ENCODE results near the gene SLC26A1. TPM values are rescaled to one million over a fixed set of nuclear protein-coding genes. Genes with fewer than 3 reads are reported as not detected.
"Not testable (repeated sequence)": the region's sequence is repeated elsewhere in the genome, so short reads cannot be mapped to it uniquely, and the experiment has no call there.

SLC26A1 gene
- total RNA-seq, 2 donors from 2014 or later = 1.6 TPM

- no peak overlapping the region for H3K4me3 ChIP-seq
- H3K9me3 ChIP-seq = no peaks in the 10 kb centered on the region
- H3K36me3 ChIP-seq (replicated peaks in 1 of 2; ENCODE audit: insufficient read depth in 1 of 2, low read depth in 2 of 2) = no peaks in the 10 kb centered on the region
- DNase-seq (no peak), ATAC-seq (no peak)
- TF ChIP-seq POLR2A (IDR thresholded peaks at IDR 0.05) (no peak), CTCF (IDR thresholded peaks at IDR 0.05) (no peak)
- 75 to 88% methylated on average over 32 to 49 of the region's 62 CpGs for WGBS, 2 donors
- H3K27me3 ChIP-seq = no peaks in the 10 kb centered on the region
- no peak overlapping the region for H3K27ac ChIP-seq
- peaks cover 14% of the 10 kb centered on the region for H3K4me1 ChIP-seq
- intact Hi-C loops (cut with DNase I) = no loop called here
Measured at GRCh38 chr4:946517-947471, 46.4 kb downstream of the SLC26A1 start.

- ATAC-seq = no peak
- no peak for TF ChIP-seq CTCF (IDR thresholded peaks at IDR 0.05)
- TF ChIP-seq POLR2A (IDR thresholded peaks at IDR 0.05) = no peak
Measured at GRCh38 chr4:946103-946450, 47.1 kb downstream of the SLC26A1 start.

GRCh38 chr4:945274-946102 is 47.7 kb downstream of the SLC26A1 start:
- Histone ChIP-seq H3K9me3 (no peaks in the 10 kb centered on the region), H3K36me3 (replicated peaks in 1 of 2; ENCODE audit: insufficient read depth in 1 of 2, low read depth in 2 of 2) (no peaks in the 10 kb centered on the region), H3K4me3 (no peak overlapping the region), H3K27me3 (no peaks in the 10 kb centered on the region), H3K27ac (no peak overlapping the region), H3K4me1 (peaks cover 14% of the 10 kb centered on the region)
- 68 to 82% methylated on average over 28 of the region's 28 CpGs for WGBS, 2 donors
- ATAC-seq = no peak
- intact Hi-C loops (cut with DNase I) = no loop called here
- TF ChIP-seq CTCF (IDR thresholded peaks at IDR 0.05) = no peak
- no peak for TF ChIP-seq POLR2A (IDR thresholded peaks at IDR 0.05)
- no peak for DNase-seq

More at GRCh38 chr4:946103-946450, 47.1 kb downstream of the SLC26A1 start:
- Histone ChIP-seq H3K27me3 (no peaks in the 10 kb centered on the region), H3K27ac (no peak overlapping the region), H3K4me3 (no peak overlapping the region), H3K4me1 (peaks cover 14% of the 10 kb centered on the region), H3K36me3 (replicated peaks in 1 of 2; ENCODE audit: insufficient read depth in 1 of 2, low read depth in 2 of 2) (no peaks in the 10 kb centered on the region), H3K9me3 (no peaks in the 10 kb centered on the region)
- intact Hi-C loops (cut with DNase I) = no loop called here
- no peak for DNase-seq
- WGBS, 2 donors = 71 to 75% methylated on average over 9 of the region's 9 CpGs

- intact Hi-C loops (cut with DNase I); DNase-seq: not testable (repeated sequence)
- WGBS, 2 donors = 78 to 79% methylated on average over 4 of the region's 4 CpGs
Measured at GRCh38 chr4:939508-939907, 53.7 kb downstream of the SLC26A1 start.

More at GRCh38 chr4:939508-939907, 53.7 kb downstream of the SLC26A1 start:
- H3K36me3 ChIP-seq (replicated peaks in 1 of 2; ENCODE audit: insufficient read depth in 1 of 2, low read depth in 2 of 2); ATAC-seq; H3K4me1 ChIP-seq; H3K9me3 ChIP-seq; H3K4me3 ChIP-seq; H3K27ac ChIP-seq; H3K27me3 ChIP-seq: not testable (repeated sequence)

Other genes starting within 250 kb of the SLC26A1 start
- 1 to 10 TPM in 1 of 2 donors, under 1 TPM in 1; 0.52 to 2.0 TPM for gene CPLX1, start 167.3 kb downstream of the SLC26A1 start, total RNA-seq
- gene GAK, start 61.1 kb downstream of the SLC26A1 start, total RNA-seq = 100 to 1,000 TPM; 126 to 127 TPM
- gene TMEM175, start 60.9 kb downstream of the SLC26A1 start, total RNA-seq = 10 to 100 TPM; 40.2 to 65.3 TPM
- gene DGKQ, start 19.8 kb downstream of the SLC26A1 start, total RNA-seq = 10 to 100 TPM; 13.2 to 17.5 TPM
- gene IDUA, start 6.4 kb downstream of the SLC26A1 start, total RNA-seq = 10 to 100 TPM; 30.0 to 37.6 TPM
- gene FGFRL1, start 18.2 kb upstream of the SLC26A1 start, total RNA-seq = 10 to 100 TPM; 38.7 to 50.4 TPM
- 10 to 100 TPM in 1 of 2 donors, 1 to 10 TPM in 1; 8.2 to 20.5 TPM for gene RNF212, start 120.2 kb upstream of the SLC26A1 start, total RNA-seq
- gene SPON2, start 179.2 kb upstream of the SLC26A1 start, total RNA-seq = 10 to 100 TPM; 25.4 to 33.5 TPM

Data from body of pancreas (tissue), 4 donors.